ENCODE results near the gene SLC16A4.

DNA sequence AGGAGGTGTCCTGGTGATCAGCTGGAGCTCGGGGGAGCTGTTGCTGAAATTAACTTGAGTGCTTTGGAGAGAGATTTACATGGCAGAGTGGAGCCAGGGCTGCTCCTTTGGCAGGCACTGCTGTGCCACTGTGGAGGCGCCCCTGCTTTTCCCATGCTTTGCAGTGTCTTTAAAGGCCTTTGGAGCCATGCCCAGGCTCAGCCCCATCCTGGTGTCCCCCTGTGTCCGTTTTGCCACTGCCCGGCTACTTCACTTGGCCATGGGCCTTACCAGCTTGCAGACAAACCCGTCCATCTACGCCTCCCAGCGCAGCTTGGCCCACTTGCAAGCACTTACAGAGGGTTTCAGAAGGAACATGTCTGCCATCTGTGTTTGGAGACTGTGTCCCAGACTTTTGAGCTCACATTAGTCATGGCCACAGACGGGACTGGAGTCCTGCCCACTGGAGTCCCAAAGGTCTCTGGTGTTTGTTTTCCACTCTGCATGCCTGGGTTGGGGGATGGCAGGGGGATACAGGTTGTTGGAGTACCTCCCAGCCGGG, 34.9 kb upstream of the SLC16A4 start:
- TF ChIP-seq, protein P1, sequence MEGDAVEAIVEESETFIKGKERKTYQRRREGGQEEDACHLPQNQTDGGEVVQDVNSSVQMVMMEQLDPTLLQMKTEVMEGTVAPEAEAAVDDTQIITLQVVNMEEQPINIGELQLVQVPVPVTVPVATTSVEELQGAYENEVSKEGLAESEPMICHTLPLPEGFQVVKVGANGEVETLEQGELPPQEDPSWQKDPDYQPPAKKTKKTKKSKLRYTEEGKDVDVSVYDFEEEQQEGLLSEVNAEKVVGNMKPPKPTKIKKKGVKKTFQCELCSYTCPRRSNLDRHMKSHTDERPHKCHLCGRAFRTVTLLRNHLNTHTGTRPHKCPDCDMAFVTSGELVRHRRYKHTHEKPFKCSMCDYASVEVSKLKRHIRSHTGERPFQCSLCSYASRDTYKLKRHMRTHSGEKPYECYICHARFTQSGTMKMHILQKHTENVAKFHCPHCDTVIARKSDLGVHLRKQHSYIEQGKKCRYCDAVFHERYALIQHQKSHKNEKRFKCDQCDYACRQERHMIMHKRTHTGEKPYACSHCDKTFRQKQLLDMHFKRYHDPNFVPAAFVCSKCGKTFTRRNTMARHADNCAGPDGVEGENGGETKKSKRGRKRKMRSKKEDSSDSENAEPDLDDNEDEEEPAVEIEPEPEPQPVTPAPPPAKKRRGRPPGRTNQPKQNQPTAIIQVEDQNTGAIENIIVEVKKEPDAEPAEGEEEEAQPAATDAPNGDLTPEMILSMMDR (IDR thresholded peaks at IDR 0.05; ENCODE audit: low read length): no peak
- no peak for TF ChIP-seq EZH2 (optimal IDR thresholded peaks at IDR 0.05; ENCODE audit: low read depth, low read length)
